Pancreas (tissue), 10 donors: ENCODE results near the gene ACVR2B. TPM values are rescaled to one million over a fixed set of nuclear protein-coding genes. Genes with fewer than 3 reads are reported as not detected.

Source experiments
- ATAC-seq, 4 donors: fragments of 200-7000 bp; cut with Tn5 transposase; one replicate each; pipeline versions ENCODE4 v1.8.0 to v1.9.1; 2020; ENCODE audit warnings: mild to moderate bottlenecking in 4 of 4, moderate library complexity in 4 of 4
- DNase-seq, 6 donors: peaks; one replicate each; pipeline ENCODE4 v3.0.0-alpha.2; 2020
- FAIRE-seq: peaks from 2 replicates; lab custom pipeline; 2012; peaks lifted over from hg19 to GRCh38; lab: Jason Lieb, UNC
- H3K27ac ChIP-seq, 4 donors: fragments of 200-600 bp; sonication (generic); 1 replicate in 3 of 4; 2 replicates in 1 of 4; pipeline versions ENCODE4 v1.5.0 to v1.8.0; 2020
- H3K27me3 ChIP-seq, 4 donors: fragments of 200-600 bp; one replicate each; pipeline ENCODE4 v1.8.0; 2021
- H3K36me3 ChIP-seq, 3 donors: fragments of 200-600 bp; sonication (generic) in 1 of 3; one replicate each; pipeline versions ENCODE4 v1.5.0 to v1.8.0; 2020 to 2021
- H3K4me1 ChIP-seq, 3 donors: fragments of 200-600 bp; one replicate each; pipeline ENCODE4 v1.8.0; 2021
- H3K4me3 ChIP-seq, 4 donors: fragments of 200-600 bp; sonication (generic) in 2 of 4; one replicate each; pipeline versions ENCODE4 v1.5.0 to v1.8.0; 2020 to 2021
- H3K9me3 ChIP-seq, 4 donors: fragments of 200-600 bp; one replicate each; pipeline ENCODE4 v1.8.0; 2021
- WGBS, 2 donors: extraction: QIAGEN DNeasy Blood & Tissue Kit; methylation state at CpG; one replicate each; pipeline ENCODE4 v1.1.7; 2013; 5-methylcytosine and 5-hydroxymethylcytosine counted together
- intact Hi-C, 3 donors: fragments of 100-400 bp; cut with DNase I; formaldehyde crosslinking; loops; one replicate each; pipeline versions ENCODE4 v1.11.1 to v1.14.2; 2022
- polyA plus RNA-seq, 2 donors: library from polyadenylated mRNA; stranded (reverse); fragments of 200-250 nt; gene quantifications; one replicate each; pipeline ENCODE4 v1.2.3, GENCODE V29; 2013
- total RNA-seq, 6 donors: library from RNA; stranded (reverse); fragmentation: NEBNext Ultra II Directional in 4 of 6; extraction: Animal tissue kit (Norgen Biotek cat#: 25700) in 4 of 6; gene quantifications; one replicate each; pipeline versions ENCODE4 v1.2.1 to v1.2.4, GENCODE V29; 2021 to 2023
- TF ChIP-seq, protein P1 (sequence below), 4 donors: fragments of 200-600 bp; sonication (generic) in 3 of 4; IDR thresholded peaks; one replicate each; pipeline versions ENCODE4 v1.5.0 to v1.8.0; 2021; ENCODE audit warnings: antibody characterized with exemption in 4 of 4
- donor health status: healthy with polysubstance abuse.
- donor health status: DM: no; HTN: no; CAD: no; lungs with moderate emphysema.
- donor health status: DM: no; HTN: no; CAD: no.
- donor health status: control.
- donor health status: control.
- donor health status: Bipolar disorder and iron deficiency.
- donor health status: DM: yes; HTN: yes; CAD: no.
- donor health status: DM: no; HTN: no; CAD: no.
- donor health status: DM: no; HTN: no; CAD: no.
- donor health status: DM: yes; HTN: yes; CAD: no.

Gene ACVR2B
- total and polyA plus RNA-seq, 8 donors: 1.3 to 10.9 (median 5.1) TPM

GRCh38 chr3:38533285-38533976, 79.7 kb downstream of the ACVR2B start:
- no peak overlapping the region for H3K27ac ChIP-seq
- H3K4me3 ChIP-seq: no peak overlapping the region
- no peaks in the 10 kb centered on the region for H3K9me3 ChIP-seq
- no peaks in the 10 kb centered on the region for H3K4me1 ChIP-seq
- intact Hi-C loops: no loop called here
- H3K36me3 ChIP-seq: no peaks in the 10 kb centered on the region
- WGBS, 2 donors: 88 to 91% methylated on average over 12 to 13 of the region's 13 CpGs
- TF ChIP-seq, protein P1, sequence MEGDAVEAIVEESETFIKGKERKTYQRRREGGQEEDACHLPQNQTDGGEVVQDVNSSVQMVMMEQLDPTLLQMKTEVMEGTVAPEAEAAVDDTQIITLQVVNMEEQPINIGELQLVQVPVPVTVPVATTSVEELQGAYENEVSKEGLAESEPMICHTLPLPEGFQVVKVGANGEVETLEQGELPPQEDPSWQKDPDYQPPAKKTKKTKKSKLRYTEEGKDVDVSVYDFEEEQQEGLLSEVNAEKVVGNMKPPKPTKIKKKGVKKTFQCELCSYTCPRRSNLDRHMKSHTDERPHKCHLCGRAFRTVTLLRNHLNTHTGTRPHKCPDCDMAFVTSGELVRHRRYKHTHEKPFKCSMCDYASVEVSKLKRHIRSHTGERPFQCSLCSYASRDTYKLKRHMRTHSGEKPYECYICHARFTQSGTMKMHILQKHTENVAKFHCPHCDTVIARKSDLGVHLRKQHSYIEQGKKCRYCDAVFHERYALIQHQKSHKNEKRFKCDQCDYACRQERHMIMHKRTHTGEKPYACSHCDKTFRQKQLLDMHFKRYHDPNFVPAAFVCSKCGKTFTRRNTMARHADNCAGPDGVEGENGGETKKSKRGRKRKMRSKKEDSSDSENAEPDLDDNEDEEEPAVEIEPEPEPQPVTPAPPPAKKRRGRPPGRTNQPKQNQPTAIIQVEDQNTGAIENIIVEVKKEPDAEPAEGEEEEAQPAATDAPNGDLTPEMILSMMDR (IDR thresholded peaks at IDR 0.05): no peak
- peak in 1 of 6 donors; percentile 52 for DNase-seq
- no peak for ATAC-seq
- FAIRE-seq: no peak
- no peaks in the 10 kb centered on the region for H3K27me3 ChIP-seq

GRCh38 chr3:38534180-38534579, 80.5 kb downstream of the ACVR2B start:
- no peak for ATAC-seq
- 98 to 100% methylated on average over 2 of the region's 2 CpGs for WGBS, 2 donors
- H3K27ac ChIP-seq: no peak overlapping the region

GRCh38 chr3:38534604-38535003, 80.9 kb downstream of the ACVR2B start:
- no peak for ATAC-seq
- no peak for DNase-seq
- no peak overlapping the region for H3K27ac ChIP-seq
- no peak for FAIRE-seq
- intact Hi-C loops: no loop called here
- H3K4me1 ChIP-seq: no peaks in the 10 kb centered on the region
- no peaks in the 10 kb centered on the region for H3K36me3 ChIP-seq
- 95 to 96% methylated on average over 7 of the region's 7 CpGs for WGBS, 2 donors
- no peaks in the 10 kb centered on the region for H3K9me3 ChIP-seq
- TF ChIP-seq, protein P1 (IDR thresholded peaks at IDR 0.05): no peak
- no peak overlapping the region for H3K4me3 ChIP-seq
- H3K27me3 ChIP-seq: no peaks in the 10 kb centered on the region

More at GRCh38 chr3:38534180-38534579, 80.5 kb downstream of the ACVR2B start:
- no peaks in the 10 kb centered on the region for H3K27me3 ChIP-seq
- no peak for FAIRE-seq
- no peaks in the 10 kb centered on the region for H3K36me3 ChIP-seq
- intact Hi-C loops: no loop called here
- H3K4me3 ChIP-seq: no peak overlapping the region
- H3K9me3 ChIP-seq: no peaks in the 10 kb centered on the region
- H3K4me1 ChIP-seq: no peaks in the 10 kb centered on the region
- TF ChIP-seq, protein P1 (IDR thresholded peaks at IDR 0.05): no peak
- no peak for DNase-seq

DNA sequence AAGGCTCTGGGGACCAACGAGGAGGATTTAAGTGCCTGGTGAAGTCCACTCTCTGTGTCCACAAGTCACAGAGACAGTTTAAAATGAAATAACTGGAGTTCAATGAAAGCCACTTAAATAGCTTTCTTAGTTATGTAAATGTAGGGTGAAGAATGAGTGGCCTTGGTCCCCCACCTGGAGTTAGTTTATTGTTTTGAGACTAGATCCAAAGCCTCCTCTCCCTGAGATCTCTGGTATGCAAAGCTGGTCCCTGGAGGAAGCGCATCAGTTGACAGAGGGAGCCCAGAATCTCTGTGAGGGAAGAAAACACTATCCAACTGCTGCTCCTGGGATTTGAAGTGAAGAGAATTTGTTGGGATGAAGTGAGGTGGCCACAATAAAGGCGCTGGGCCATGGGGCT, 83.0 kb downstream of the ACVR2B start:
- Histone ChIP-seq H3K27me3 (no peaks in the 10 kb centered on the region), H3K27ac (no peak overlapping the region), H3K4me1 (no peaks in the 10 kb centered on the region), H3K4me3 (no peak overlapping the region), H3K9me3 (no peaks in the 10 kb centered on the region), H3K36me3 (no peaks in the 10 kb centered on the region)
- TF ChIP-seq, protein P1 (IDR thresholded peaks at IDR 0.05): no peak
- intact Hi-C loops: no loop called here
- whole genome bisulfite sequencing, 2 donors: 78 to 86% methylated on average over 3 of the region's 3 CpGs
- FAIRE-seq (no peak), ATAC-seq (no peak), DNase-seq (no peak)

- H3K4me1 ChIP-seq: no peaks in the 10 kb centered on the region
- no peaks in the 10 kb centered on the region for H3K36me3 ChIP-seq
- WGBS, 2 donors: 76 to 82% methylated on average over 7 to 8 of the region's 8 CpGs
- H3K9me3 ChIP-seq: no peaks in the 10 kb centered on the region
- intact Hi-C loops: no loop called here
- ATAC-seq: no peak
- no peak overlapping the region for H3K27ac ChIP-seq
- TF ChIP-seq, protein P1 (IDR thresholded peaks at IDR 0.05): no peak
- FAIRE-seq: no peak
- DNase-seq: peak in 1 of 6 donors; percentile 47
- no peaks in the 10 kb centered on the region for H3K27me3 ChIP-seq
- no peak overlapping the region for H3K4me3 ChIP-seq
These were observed 85.2 kb downstream of the ACVR2B start for GRCh38 chr3:38538773-38539353.
